Measurements from ENCODE around the gene PCID2. TPM values are rescaled to one million over a fixed set of nuclear protein-coding genes. Genes with fewer than 3 reads are reported as not detected.
"Not testable (repeated sequence)": the region's sequence is repeated elsewhere in the genome, so short reads cannot be mapped to it uniquely, and the experiment has no call there.

PCID2 gene
- polyA plus RNA-seq, 3 donors, result 57.0 to 63.3 (median 60.5) TPM

- no peak for DNase-seq (ENCODE audit: low read depth in 3 of 3, low spot score in 2 of 3)
Observed at GRCh38 chr13:113168211-113168610, 40.3 kb downstream of the PCID2 start.

- no peak for DNase-seq (ENCODE audit: low read depth in 3 of 3, low spot score in 2 of 3)
Observed at GRCh38 chr13:113167575-113167974, 40.9 kb downstream of the PCID2 start.

GRCh38 chr13:113167155-113167554, 41.3 kb downstream of the PCID2 start:
- no peak for DNase-seq (ENCODE audit: low read depth in 3 of 3, low spot score in 2 of 3)

GRCh38 chr13:113166681-113167080, 41.8 kb downstream of the PCID2 start:
- DNase-seq (ENCODE audit: low read depth in 3 of 3, low spot score in 2 of 3), result no peak

- no peak for DNase-seq (ENCODE audit: low read depth in 3 of 3, low spot score in 2 of 3)
Observed at GRCh38 chr13:113166266-113166665, 42.2 kb downstream of the PCID2 start.

GRCh38 chr13:113164492-113164891, 44.0 kb downstream of the PCID2 start:
- no peak for DNase-seq (ENCODE audit: low read depth in 3 of 3, low spot score in 2 of 3)

- no peak for DNase-seq (ENCODE audit: low read depth in 3 of 3, low spot score in 2 of 3)
Observed at GRCh38 chr13:113162783-113163685, 45.4 kb downstream of the PCID2 start.

GRCh38 chr13:113161975-113162374, 46.5 kb downstream of the PCID2 start:
- DNase-seq (ENCODE audit: low read depth in 3 of 3, low spot score in 2 of 3), result not testable (repeated sequence)

GRCh38 chr13:113161433-113161832, 47.0 kb downstream of the PCID2 start:
- DNase-seq (ENCODE audit: low read depth in 3 of 3, low spot score in 2 of 3), result no peak

- no peak for DNase-seq (ENCODE audit: low read depth in 3 of 3, low spot score in 2 of 3)
Observed at GRCh38 chr13:113160983-113161382, 47.5 kb downstream of the PCID2 start.

- DNase-seq (ENCODE audit: low read depth in 3 of 3, low spot score in 2 of 3), result no peak
Observed at GRCh38 chr13:113159701-113160100, 48.8 kb downstream of the PCID2 start.

GRCh38 chr13:113158946-113159345, 49.5 kb downstream of the PCID2 start:
- DNase-seq (ENCODE audit: low read depth in 3 of 3, low spot score in 2 of 3), result no peak

- no peak for DNase-seq (ENCODE audit: low read depth in 3 of 3, low spot score in 2 of 3)
Observed at GRCh38 chr13:113157929-113158747, 50.3 kb downstream of the PCID2 start, which contains the start of gene PROZ. TSS of gene PROZ (plus strand) at chr13:113158648. CDS start at chr13:113158661, 13 bp downstream.

- no peak for DNase-seq (ENCODE audit: low read depth in 3 of 3, low spot score in 2 of 3)
Observed at GRCh38 chr13:113157206-113157928, 51.1 kb downstream of the PCID2 start.

GRCh38 chr13:113155982-113156655, 52.4 kb downstream of the PCID2 start:
- no peak for DNase-seq (ENCODE audit: low read depth in 3 of 3, low spot score in 2 of 3)

- no peak for DNase-seq (ENCODE audit: low read depth in 3 of 3, low spot score in 2 of 3)
Observed at GRCh38 chr13:113155201-113155600, 53.3 kb downstream of the PCID2 start.

GRCh38 chr13:113153810-113154748, 54.4 kb downstream of the PCID2 start:
- DNase-seq (ENCODE audit: low read depth in 3 of 3, low spot score in 2 of 3), result no peak

- DNase-seq (ENCODE audit: low read depth in 3 of 3, low spot score in 2 of 3), result no peak
Observed at GRCh38 chr13:113152984-113153809, 55.3 kb downstream of the PCID2 start.

- no peak for DNase-seq (ENCODE audit: low read depth in 3 of 3, low spot score in 2 of 3)
Observed at GRCh38 chr13:113152691-113152983, 55.8 kb downstream of the PCID2 start.

Measured in right renal cortex interstitium (tissue), 3 donors.